Pancreas (tissue), 10 donors: ENCODE measurements around the gene RPIA. TPM values are rescaled to one million over a fixed set of nuclear protein-coding genes. Genes with fewer than 3 reads are reported as not detected.

Experiments
- ATAC-seq, 4 donors: fragments of 200-7000 bp; cut with Tn5 transposase; one replicate each; pipeline versions ENCODE4 v1.8.0 to v1.9.1; 2020; ENCODE audit warnings: mild to moderate bottlenecking in 4 of 4, moderate library complexity in 4 of 4
- DNase-seq, 6 donors: peaks; one replicate each; pipeline ENCODE4 v3.0.0-alpha.2; 2020
- FAIRE-seq: peaks from 2 replicates; lab custom pipeline; 2012; peaks lifted over from hg19 to GRCh38; lab: Jason Lieb, UNC
- H3K27ac ChIP-seq, 4 donors: fragments of 200-600 bp; sonication (generic); 1 replicate in 3 of 4; 2 replicates in 1 of 4; pipeline versions ENCODE4 v1.5.0 to v1.8.0; 2020
- H3K27me3 ChIP-seq, 4 donors: fragments of 200-600 bp; one replicate each; pipeline ENCODE4 v1.8.0; 2021
- H3K36me3 ChIP-seq, 3 donors: fragments of 200-600 bp; sonication (generic) in 1 of 3; one replicate each; pipeline versions ENCODE4 v1.5.0 to v1.8.0; 2020 to 2021
- H3K4me1 ChIP-seq, 3 donors: fragments of 200-600 bp; one replicate each; pipeline ENCODE4 v1.8.0; 2021
- H3K4me3 ChIP-seq, 4 donors: fragments of 200-600 bp; sonication (generic) in 2 of 4; one replicate each; pipeline versions ENCODE4 v1.5.0 to v1.8.0; 2020 to 2021
- H3K9me3 ChIP-seq, 4 donors: fragments of 200-600 bp; one replicate each; pipeline ENCODE4 v1.8.0; 2021
- WGBS, 2 donors: extraction: QIAGEN DNeasy Blood & Tissue Kit; methylation state at CpG; one replicate each; pipeline ENCODE4 v1.1.7; 2013; 5-methylcytosine and 5-hydroxymethylcytosine counted together
- intact Hi-C, 3 donors: fragments of 100-400 bp; cut with DNase I; formaldehyde crosslinking; loops; one replicate each; pipeline versions ENCODE4 v1.11.1 to v1.14.2; 2022
- polyA plus RNA-seq, 2 donors: library from polyadenylated mRNA; stranded (reverse); fragments of 200-250 nt; gene quantifications; one replicate each; pipeline ENCODE4 v1.2.3, GENCODE V29; 2013
- total RNA-seq, 6 donors: library from RNA; stranded (reverse); fragmentation: NEBNext Ultra II Directional in 4 of 6; extraction: Animal tissue kit (Norgen Biotek cat#: 25700) in 4 of 6; gene quantifications; one replicate each; pipeline versions ENCODE4 v1.2.1 to v1.2.4, GENCODE V29; 2021 to 2023
- TF ChIP-seq, protein P1 (sequence below), 4 donors: fragments of 200-600 bp; sonication (generic) in 3 of 4; IDR thresholded peaks; one replicate each; pipeline versions ENCODE4 v1.5.0 to v1.8.0; 2021; ENCODE audit warnings: antibody characterized with exemption in 4 of 4
- donor health status: healthy with polysubstance abuse.
- donor health status: DM: no; HTN: no; CAD: no; lungs with moderate emphysema.
- donor health status: DM: no; HTN: no; CAD: no.
- donor health status: control.
- donor health status: control.
- donor health status: Bipolar disorder and iron deficiency.
- donor health status: DM: yes; HTN: yes; CAD: no.
- donor health status: DM: no; HTN: no; CAD: no.
- donor health status: DM: no; HTN: no; CAD: no.
- donor health status: DM: yes; HTN: yes; CAD: no.

RPIA gene
- total and polyA plus RNA-seq, 8 donors: 8.5 to 15.4 (median 10.3) TPM

GRCh38 chr2:88709181-88709631 is 17.7 kb downstream of the RPIA start:
- no peak for FAIRE-seq
- intact Hi-C loops: no loop called here
- peak overlapping the region in 1 of 4 donors; percentile 31 for H3K27ac ChIP-seq

GRCh38 chr2:88711289-88711688 is 19.8 kb downstream of the RPIA start:
- Histone ChIP-seq H3K4me3 (no peak overlapping the region), H3K9me3 (no peaks in the 10 kb centered on the region), H3K36me3 (no peaks in the 10 kb centered on the region), H3K27me3 (no peaks in the 10 kb centered on the region), H3K27ac (no peak overlapping the region), H3K4me1 (peaks cover 13 to 25% (median 22%) of the 10 kb centered on the region in 3 donors)
- WGBS, 2 donors: 33 to 36% methylated on average over 1 of the region's 1 CpG
- no peak for FAIRE-seq
- intact Hi-C loops: no loop called here
- ATAC-seq: peak in 1 of 4 donors; percentile 17
- no peak for DNase-seq
- TF ChIP-seq, protein P1, sequence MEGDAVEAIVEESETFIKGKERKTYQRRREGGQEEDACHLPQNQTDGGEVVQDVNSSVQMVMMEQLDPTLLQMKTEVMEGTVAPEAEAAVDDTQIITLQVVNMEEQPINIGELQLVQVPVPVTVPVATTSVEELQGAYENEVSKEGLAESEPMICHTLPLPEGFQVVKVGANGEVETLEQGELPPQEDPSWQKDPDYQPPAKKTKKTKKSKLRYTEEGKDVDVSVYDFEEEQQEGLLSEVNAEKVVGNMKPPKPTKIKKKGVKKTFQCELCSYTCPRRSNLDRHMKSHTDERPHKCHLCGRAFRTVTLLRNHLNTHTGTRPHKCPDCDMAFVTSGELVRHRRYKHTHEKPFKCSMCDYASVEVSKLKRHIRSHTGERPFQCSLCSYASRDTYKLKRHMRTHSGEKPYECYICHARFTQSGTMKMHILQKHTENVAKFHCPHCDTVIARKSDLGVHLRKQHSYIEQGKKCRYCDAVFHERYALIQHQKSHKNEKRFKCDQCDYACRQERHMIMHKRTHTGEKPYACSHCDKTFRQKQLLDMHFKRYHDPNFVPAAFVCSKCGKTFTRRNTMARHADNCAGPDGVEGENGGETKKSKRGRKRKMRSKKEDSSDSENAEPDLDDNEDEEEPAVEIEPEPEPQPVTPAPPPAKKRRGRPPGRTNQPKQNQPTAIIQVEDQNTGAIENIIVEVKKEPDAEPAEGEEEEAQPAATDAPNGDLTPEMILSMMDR (IDR thresholded peaks at IDR 0.05): no peak

More at GRCh38 chr2:88709181-88709631, 17.7 kb downstream of the RPIA start:
- WGBS, 2 donors: 92 to 98% methylated on average over 4 of the region's 4 CpGs
- Histone ChIP-seq H3K4me1 (peaks cover 13 to 25% (median 22%) of the 10 kb centered on the region in 3 donors), H3K4me3 (no peak overlapping the region), H3K27me3 (no peaks in the 10 kb centered on the region), H3K36me3 (no peaks in the 10 kb centered on the region), H3K9me3 (no peaks in the 10 kb centered on the region)
- ATAC-seq: peak in 3 of 4 donors; percentile 43 to 66 (median 49)
- DNase-seq: no peak
- TF ChIP-seq, protein P1 (IDR thresholded peaks at IDR 0.05): no peak

GRCh38 chr2:88711897-88712296 is 20.4 kb downstream of the RPIA start:
- intact Hi-C loops: no loop called here
- Histone ChIP-seq H3K9me3 (no peaks in the 10 kb centered on the region), H3K27me3 (no peaks in the 10 kb centered on the region), H3K4me1 (peaks cover 13 to 25% (median 18%) of the 10 kb centered on the region in 3 donors), H3K4me3 (no peak overlapping the region), H3K27ac (no peak overlapping the region), H3K36me3 (no peaks in the 10 kb centered on the region)
- TF ChIP-seq, protein P1 (IDR thresholded peaks at IDR 0.05): no peak
- 88 to 90% methylated on average over 1 of the region's 1 CpG for WGBS, 2 donors
- FAIRE-seq: no peak
- peak in 3 of 4 donors; percentile 40 to 63 (median 45) for ATAC-seq
- no peak for DNase-seq

- FAIRE-seq (no peak), DNase-seq (no peak), ATAC-seq (no peak)
- intact Hi-C loops: no loop called here
- Histone ChIP-seq H3K27ac (no peak overlapping the region), H3K36me3 (no peaks in the 10 kb centered on the region), H3K4me3 (no peak overlapping the region), H3K4me1 (peaks cover 13 to 22% (median 14%) of the 10 kb centered on the region in 3 donors), H3K9me3 (no peaks in the 10 kb centered on the region), H3K27me3 (no peaks in the 10 kb centered on the region)
- TF ChIP-seq, protein P1 (IDR thresholded peaks at IDR 0.05): no peak
- 90 to 96% methylated on average over 4 of the region's 4 CpGs for WGBS, 2 donors
These were observed 21.9 kb downstream of the RPIA start for GRCh38 chr2:88713408-88713807.

- FAIRE-seq: no peak
- WGBS, 2 donors: 88 to 97% methylated on average over 3 of the region's 3 CpGs
- H3K27me3 ChIP-seq: no peaks in the 10 kb centered on the region
- peaks cover 13 to 16% (median 14%) of the 10 kb centered on the region in 3 donors for H3K4me1 ChIP-seq
- H3K4me3 ChIP-seq: no peak overlapping the region
- ATAC-seq: no peak
- H3K36me3 ChIP-seq: no peaks in the 10 kb centered on the region
- DNase-seq: no peak
- intact Hi-C loops: no loop called here
- TF ChIP-seq, protein P1 (IDR thresholded peaks at IDR 0.05): no peak
- no peaks in the 10 kb centered on the region for H3K9me3 ChIP-seq
- H3K27ac ChIP-seq: no peak overlapping the region
These were observed 23.2 kb downstream of the RPIA start for GRCh38 chr2:88714667-88715066.
